Sigmoid colon (tissue), 7 donors: ENCODE data around the gene PDE11A. TPM values are rescaled to one million over a fixed set of nuclear protein-coding genes. Genes with fewer than 3 reads are reported as not detected.

Experiments
- DNase-seq: peaks from one replicate; pipeline ENCODE4 v3.0.0-alpha.2; 2019
- H3K27ac ChIP-seq, 4 donors: fragments of 200-600 bp; sonication (generic); one replicate each; pipeline ENCODE4 v1.5.1; 2016 to 2019; ENCODE audit warnings: mild to moderate bottlenecking in 1 of 4
- H3K27me3 ChIP-seq, 3 donors: fragments of 200-600 bp; sonication (generic); one replicate each; pipeline ENCODE4 v1.5.1; 2019; ENCODE audit warnings: mild to moderate bottlenecking in 1 of 3
- H3K36me3 ChIP-seq, 4 donors: fragments of 200-600 bp; sonication (generic); one replicate each; pipeline ENCODE4 v1.5.1; 2016 to 2019
- H3K4me1 ChIP-seq, 4 donors: fragments of 200-600 bp; sonication (generic); one replicate each; pipeline ENCODE4 v1.5.1; 2017 to 2019
- H3K4me3 ChIP-seq, 4 donors: fragments of 200-600 bp; sonication (generic); one replicate each; pipeline ENCODE4 v1.5.1; 2017 to 2019; ENCODE audit warnings: mild to moderate bottlenecking in 2 of 4, moderate library complexity in 1 of 4
- H3K9me3 ChIP-seq, 4 donors: fragments of 200-600 bp in 3 of 4; sonication (generic) in 3 of 4; one replicate each; pipeline versions ENCODE4 v1.5.1 to v1.6.1; 2013 to 2019
- EP300 ChIP-seq, 4 donors: sonication (generic); formaldehyde crosslinking; IDR thresholded peaks; one replicate each; pipeline ENCODE4 v1.6.1; 2017; ENCODE audit warnings: antibody characterized with exemption in 4 of 4
- POLR2A ChIP-seq, 2 donors: fragments of 450-650 bp; IDR thresholded peaks; one replicate each; pipeline ENCODE4 v1.6.1; 2016; ENCODE audit warnings: antibody characterized with exemption in 2 of 2, mild to moderate bottlenecking in 2 of 2, moderate library complexity in 2 of 2
- POLR2AphosphoS5 ChIP-seq, 4 donors: sonication (generic); formaldehyde crosslinking; IDR thresholded peaks; one replicate each; pipeline ENCODE4 v1.6.1; 2017; ENCODE audit warnings: antibody characterized with exemption in 4 of 4
- WGBS, 2 donors: extraction: QIAGEN DNeasy Blood & Tissue Kit; methylation state at CpG; one replicate each; pipeline ENCODE4 v1.1.7; 2013; 5-methylcytosine and 5-hydroxymethylcytosine counted together
- intact Hi-C: fragments of 100-400 bp; cut with DNase I; formaldehyde crosslinking; loops from one replicate; pipeline ENCODE4 v1.15.1; 2023
- polyA plus RNA-seq, 3 donors: library from polyadenylated mRNA; stranded (reverse); fragments of 200-250 nt; gene quantifications; one replicate each; pipeline ENCODE4 v1.2.3, GENCODE V29; 2013
- total RNA-seq, 4 donors: library from RNA; depleted of rRNA; stranded (reverse); fragments of >200 nt; gene quantifications; one replicate each; pipeline ENCODE4 v1.1.0, GENCODE V29; 2016
- TF ChIP-seq, protein P1 (sequence below), 4 experiments: fragments of 450-650 bp in 3 of 4; fragments of 200-600 bp in 1 of 4; IDR thresholded peaks; one replicate each; pipeline ENCODE4 v1.5.1; 2016 to 2019; ENCODE audit warnings: antibody characterized with exemption in 4 of 4, mild to moderate bottlenecking in 3 of 4, moderate library complexity in 2 of 4
- donor health status: healthy with polysubstance abuse.
- donor health status: Bipolar disorder and iron deficiency.
- donor health status: healthy.

Gene PDE11A
- total and polyA plus RNA-seq, 7 donors, result 0.57 to 16.8 (median 4.3) TPM; not detected in 2

DNA sequence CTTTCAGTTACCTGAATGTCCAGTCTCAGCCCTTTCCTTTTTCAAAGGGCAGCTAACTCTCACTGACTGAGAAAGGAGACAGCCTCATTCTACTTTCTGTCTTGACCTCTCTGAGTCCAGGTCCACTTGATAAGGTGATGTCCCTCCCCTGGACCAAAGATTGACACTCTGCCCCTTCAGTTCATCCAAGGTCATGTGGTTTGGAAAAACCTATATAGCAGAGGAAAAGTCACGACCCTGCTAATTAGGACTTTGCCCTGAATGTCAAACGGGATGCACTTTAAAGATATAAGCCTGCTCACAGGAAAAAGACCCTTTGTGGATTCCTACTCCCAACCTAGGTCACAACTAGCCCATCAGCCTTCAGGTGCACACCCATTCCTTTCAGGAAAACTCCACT is 471.7 kb downstream of the PDE11A start:
- no peak overlapping the region for H3K27ac ChIP-seq
- intact Hi-C loops, result loop anchor here (5.0 kb wide), 1 partner anchor 269 kb away; no protein-coding TSS in a partner anchor
- peaks cover 0 to 44% (median 21%) of the 10 kb centered on the region in 4 donors for H3K4me1 ChIP-seq
- DNase-seq, result no peak
- TF ChIP-seq, protein P1, sequence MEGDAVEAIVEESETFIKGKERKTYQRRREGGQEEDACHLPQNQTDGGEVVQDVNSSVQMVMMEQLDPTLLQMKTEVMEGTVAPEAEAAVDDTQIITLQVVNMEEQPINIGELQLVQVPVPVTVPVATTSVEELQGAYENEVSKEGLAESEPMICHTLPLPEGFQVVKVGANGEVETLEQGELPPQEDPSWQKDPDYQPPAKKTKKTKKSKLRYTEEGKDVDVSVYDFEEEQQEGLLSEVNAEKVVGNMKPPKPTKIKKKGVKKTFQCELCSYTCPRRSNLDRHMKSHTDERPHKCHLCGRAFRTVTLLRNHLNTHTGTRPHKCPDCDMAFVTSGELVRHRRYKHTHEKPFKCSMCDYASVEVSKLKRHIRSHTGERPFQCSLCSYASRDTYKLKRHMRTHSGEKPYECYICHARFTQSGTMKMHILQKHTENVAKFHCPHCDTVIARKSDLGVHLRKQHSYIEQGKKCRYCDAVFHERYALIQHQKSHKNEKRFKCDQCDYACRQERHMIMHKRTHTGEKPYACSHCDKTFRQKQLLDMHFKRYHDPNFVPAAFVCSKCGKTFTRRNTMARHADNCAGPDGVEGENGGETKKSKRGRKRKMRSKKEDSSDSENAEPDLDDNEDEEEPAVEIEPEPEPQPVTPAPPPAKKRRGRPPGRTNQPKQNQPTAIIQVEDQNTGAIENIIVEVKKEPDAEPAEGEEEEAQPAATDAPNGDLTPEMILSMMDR (IDR thresholded peaks at IDR 0.05), result no peak
- TF ChIP-seq POLR2A (IDR thresholded peaks at IDR 0.05), result no peak
- TF ChIP-seq POLR2AphosphoS5 (IDR thresholded peaks at IDR 0.05), result no peak
- no peak for TF ChIP-seq EP300 (IDR thresholded peaks at IDR 0.05)
- 64 to 72% methylated on average over 2 of the region's 2 CpGs for WGBS, 2 donors
- H3K36me3 ChIP-seq, result no peaks in the 10 kb centered on the region
- H3K4me3 ChIP-seq, result no peak overlapping the region
- no peaks in the 10 kb centered on the region for H3K9me3 ChIP-seq
- H3K27me3 ChIP-seq, result no peaks in the 10 kb centered on the region

DNA sequence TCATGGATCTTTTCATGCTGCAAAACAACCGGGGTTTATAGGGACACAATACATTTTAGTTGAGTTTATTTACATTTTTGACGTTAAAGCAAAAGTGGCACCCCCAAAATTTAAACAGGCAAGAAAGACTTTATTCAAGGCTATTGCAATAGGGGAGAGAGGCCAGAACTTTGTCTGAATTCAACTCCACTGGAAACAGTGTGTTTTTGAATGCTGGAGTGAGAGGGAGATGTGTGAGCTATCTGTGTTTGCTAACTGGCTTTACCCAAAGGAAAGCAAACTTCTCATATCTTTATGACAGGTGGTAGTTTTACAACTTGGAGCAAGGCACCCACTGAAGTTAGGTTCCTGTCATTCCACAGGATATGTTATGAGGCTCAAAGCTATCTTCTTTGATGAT is 472.6 kb downstream of the PDE11A start:
- H3K36me3 ChIP-seq, result no peaks in the 10 kb centered on the region
- H3K4me3 ChIP-seq, result no peak overlapping the region
- no peak overlapping the region for H3K27ac ChIP-seq
- DNase-seq, result no peak
- intact Hi-C loops, result loop anchor here (5.0 kb wide), 2 partner anchors 43 to 268 kb away; no protein-coding TSS in a partner anchor
- no peaks in the 10 kb centered on the region for H3K27me3 ChIP-seq
- peaks cover 0 to 44% (median 21%) of the 10 kb centered on the region in 4 donors for H3K4me1 ChIP-seq
- no peak for TF ChIP-seq EP300 (IDR thresholded peaks at IDR 0.05)
- TF ChIP-seq, protein P1 (IDR thresholded peaks at IDR 0.05), result no peak
- TF ChIP-seq POLR2A (IDR thresholded peaks at IDR 0.05), result no peak
- TF ChIP-seq POLR2AphosphoS5 (IDR thresholded peaks at IDR 0.05), result no peak
- no peaks in the 10 kb centered on the region for H3K9me3 ChIP-seq
- WGBS, 2 donors, result 78% methylated on average over 2 of the region's 2 CpGs

DNA sequence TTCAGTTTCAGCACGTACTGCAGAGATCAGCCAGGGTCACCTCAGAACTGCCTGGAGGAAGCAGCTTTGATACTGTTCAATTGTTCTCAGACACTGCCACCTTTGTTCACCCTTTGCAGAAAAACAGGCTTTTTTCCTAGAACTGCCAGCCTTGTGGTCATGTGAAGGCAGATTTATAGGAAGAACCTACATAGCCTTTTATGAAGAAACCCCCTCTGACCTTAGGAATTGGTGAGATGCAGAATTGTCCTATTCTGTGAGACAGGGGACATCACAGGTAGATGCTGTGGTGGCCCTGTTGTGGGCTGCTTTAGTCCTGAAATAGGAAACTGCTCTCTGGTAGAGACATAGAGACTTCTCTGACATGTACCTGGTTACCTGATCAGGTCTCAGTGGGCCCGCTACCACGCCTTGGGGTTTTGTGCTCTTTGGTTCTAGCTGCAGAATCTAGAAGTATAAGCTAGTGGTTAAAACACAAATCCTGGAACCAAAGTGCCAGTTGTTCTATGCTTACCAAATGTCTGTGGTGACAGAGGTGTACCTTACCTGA is 473.4 kb downstream of the PDE11A start:
- no peak overlapping the region for H3K4me3 ChIP-seq
- peaks cover 0 to 38% (median 21%) of the 10 kb centered on the region in 4 donors for H3K4me1 ChIP-seq
- WGBS, 2 donors, result 76% methylated on average over 3 of the region's 3 CpGs
- no peak for DNase-seq
- intact Hi-C loops, result loop anchor here (5.0 kb wide), 1 partner anchor 42 kb away; no protein-coding TSS in a partner anchor
- H3K9me3 ChIP-seq, result no peaks in the 10 kb centered on the region
- H3K27ac ChIP-seq, result peak overlapping the region in 2 of 4 donors; percentile 54 to 65
- TF ChIP-seq POLR2A (IDR thresholded peaks at IDR 0.05) (no peak), EP300 (IDR thresholded peaks at IDR 0.05) (no peak), POLR2AphosphoS5 (IDR thresholded peaks at IDR 0.05) (no peak)
- TF ChIP-seq, protein P1 (IDR thresholded peaks at IDR 0.05), result no peak
- no peaks in the 10 kb centered on the region for H3K36me3 ChIP-seq
- no peaks in the 10 kb centered on the region for H3K27me3 ChIP-seq

DNA sequence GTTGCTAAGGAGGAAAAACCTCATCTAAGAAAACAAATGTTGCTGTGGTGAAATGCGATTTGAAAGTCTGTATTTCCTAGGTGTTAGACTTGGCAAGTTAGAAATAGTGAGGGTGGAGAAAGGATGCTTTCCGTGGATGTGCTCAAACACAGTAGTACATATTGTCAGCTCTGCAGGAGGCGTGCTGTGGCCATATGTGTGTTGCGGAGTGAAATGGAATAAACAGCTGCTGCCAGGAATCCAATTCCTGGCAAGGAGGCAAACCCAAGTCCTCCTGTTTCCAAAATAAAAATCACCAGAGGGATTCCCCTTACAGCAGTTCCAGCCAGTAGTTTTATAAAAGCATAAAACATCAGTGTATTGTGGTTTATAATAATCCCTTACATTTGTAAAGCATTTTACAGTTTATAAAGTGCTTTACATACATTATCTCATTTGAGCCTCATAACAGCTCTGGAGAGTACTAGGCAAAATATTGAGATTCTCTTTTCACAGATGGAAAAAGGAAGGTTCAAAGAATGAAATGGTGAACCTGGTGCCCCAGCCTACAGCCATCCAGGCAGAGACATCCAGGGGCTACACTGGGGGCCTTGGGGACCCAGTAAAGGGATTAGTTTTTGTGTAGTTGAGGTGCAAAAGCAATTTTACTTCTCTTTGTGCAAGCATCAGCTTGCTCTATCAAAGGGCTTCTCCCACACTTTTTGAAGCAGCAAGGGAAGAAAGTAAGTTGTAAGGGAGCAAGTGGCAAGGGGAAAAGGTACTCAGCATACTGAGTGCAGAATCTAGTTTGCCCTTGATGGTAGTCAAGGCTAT is 474.0 kb downstream of the PDE11A start:
- H3K4me3 ChIP-seq, result peak overlapping the region in 1 of 4 donors; percentile 8
- 75 to 78% methylated on average over 4 of the region's 4 CpGs for WGBS, 2 donors
- H3K9me3 ChIP-seq, result no peaks in the 10 kb centered on the region
- H3K36me3 ChIP-seq, result no peaks in the 10 kb centered on the region
- intact Hi-C loops, result loop anchor here (5.0 kb wide), 1 partner anchor 41 kb away; no protein-coding TSS in a partner anchor
- no peaks in the 10 kb centered on the region for H3K27me3 ChIP-seq
- H3K27ac ChIP-seq, result peak overlapping the region in 3 of 4 donors; percentile 54 to 65 (median 56)
- TF ChIP-seq, protein P1 (IDR thresholded peaks at IDR 0.05), result no peak
- TF ChIP-seq POLR2AphosphoS5 (IDR thresholded peaks at IDR 0.05), result peak in 1 of 4 donors; percentile 38
- peak; percentile 77 for DNase-seq
- H3K4me1 ChIP-seq, result peaks cover 0 to 33% (median 21%) of the 10 kb centered on the region in 4 donors
